NCI-H510A treated with DMSO at 0.1 percent for 48 hours (cell line): ENCODE data around the gene SUGP2.

Experiments used
- DNase-seq: peaks from one replicate; lab custom pipeline; 2025; lab: John Stamatoyannopoulos, UW

The SUGP2 gene

DNA sequence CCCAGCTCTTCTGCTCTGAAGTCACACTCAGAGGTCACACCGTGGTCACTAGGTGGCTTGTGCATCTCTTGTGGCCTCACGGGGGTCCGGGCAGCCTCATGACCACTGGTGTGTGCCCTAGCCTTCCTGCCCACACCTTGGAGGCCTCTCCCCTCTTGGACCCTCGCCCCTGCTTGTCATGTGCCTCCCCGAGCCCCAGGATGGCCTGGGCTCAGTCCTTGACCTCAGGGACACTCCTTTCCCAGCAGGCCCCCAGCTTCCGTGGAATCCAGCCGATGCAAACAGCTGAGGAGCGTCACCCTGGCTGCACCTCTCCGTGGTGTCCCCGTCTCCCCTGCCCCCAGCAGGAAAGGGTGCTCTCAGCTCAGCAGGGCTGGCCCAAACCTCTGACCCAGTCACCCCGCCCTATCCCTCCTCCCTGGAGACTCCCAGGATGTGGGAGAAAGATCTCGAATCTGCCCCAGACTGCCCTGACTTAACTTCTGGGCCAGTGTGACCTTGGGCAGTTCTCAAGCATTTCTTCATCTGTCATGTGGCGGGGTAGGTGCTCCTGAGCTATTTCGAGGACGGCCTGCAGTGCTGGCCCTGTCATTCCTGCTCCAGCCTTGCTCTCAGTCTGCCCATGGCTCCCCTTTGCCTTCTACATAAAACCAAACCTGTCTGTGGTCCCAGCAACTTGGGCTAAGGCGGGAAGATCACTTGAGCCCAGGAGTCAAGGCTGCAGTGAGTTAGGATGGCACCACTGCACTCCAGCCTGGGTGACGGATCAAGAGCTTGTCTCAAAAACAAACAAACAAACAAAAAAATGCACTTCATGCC, 25.9 kb upstream of the SUGP2 start:
- DNase-seq, result no peak

DNA sequence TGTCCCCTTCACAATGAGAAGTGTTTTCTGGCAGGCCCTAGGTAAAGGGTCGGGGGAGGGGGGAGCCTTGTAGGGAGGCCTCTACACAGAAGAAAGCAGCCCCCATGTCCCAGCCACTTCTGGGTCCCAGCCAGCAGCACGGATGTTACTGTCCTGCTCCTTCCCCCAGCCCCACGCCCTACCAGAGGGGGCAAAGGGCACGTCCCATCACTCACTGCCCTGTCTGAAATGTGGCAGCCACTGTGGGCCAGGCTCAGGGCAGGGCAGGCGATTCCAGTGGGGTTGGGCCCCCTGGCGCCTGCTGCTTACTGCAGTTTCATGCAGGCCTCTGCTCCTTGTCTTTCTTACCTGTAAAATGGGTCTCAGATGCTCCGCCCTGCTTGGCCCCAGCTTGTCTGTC, 24.4 kb upstream of the SUGP2 start:
- no peak for DNase-seq

DNA sequence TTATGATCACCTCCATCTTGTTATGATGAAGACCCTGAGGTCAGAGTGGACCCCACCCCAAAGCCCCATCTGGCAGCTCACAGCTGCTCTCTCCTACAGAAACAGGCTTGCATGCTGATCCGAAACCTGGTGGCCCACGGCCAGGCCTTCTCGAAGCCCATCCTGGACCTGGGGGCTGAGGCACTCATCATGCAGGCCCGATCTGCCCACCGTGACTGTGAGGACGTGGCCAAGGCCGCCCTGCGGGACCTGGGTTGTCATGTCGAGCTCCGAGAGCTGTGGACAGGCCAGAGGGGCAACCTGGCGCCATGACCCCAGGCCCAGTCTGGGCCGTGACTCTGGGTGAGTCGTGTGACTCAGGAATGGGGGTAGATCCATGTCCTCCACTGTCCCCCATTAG, 24.0 kb upstream of the SUGP2 start:
- DNase-seq, result no peak

DNA sequence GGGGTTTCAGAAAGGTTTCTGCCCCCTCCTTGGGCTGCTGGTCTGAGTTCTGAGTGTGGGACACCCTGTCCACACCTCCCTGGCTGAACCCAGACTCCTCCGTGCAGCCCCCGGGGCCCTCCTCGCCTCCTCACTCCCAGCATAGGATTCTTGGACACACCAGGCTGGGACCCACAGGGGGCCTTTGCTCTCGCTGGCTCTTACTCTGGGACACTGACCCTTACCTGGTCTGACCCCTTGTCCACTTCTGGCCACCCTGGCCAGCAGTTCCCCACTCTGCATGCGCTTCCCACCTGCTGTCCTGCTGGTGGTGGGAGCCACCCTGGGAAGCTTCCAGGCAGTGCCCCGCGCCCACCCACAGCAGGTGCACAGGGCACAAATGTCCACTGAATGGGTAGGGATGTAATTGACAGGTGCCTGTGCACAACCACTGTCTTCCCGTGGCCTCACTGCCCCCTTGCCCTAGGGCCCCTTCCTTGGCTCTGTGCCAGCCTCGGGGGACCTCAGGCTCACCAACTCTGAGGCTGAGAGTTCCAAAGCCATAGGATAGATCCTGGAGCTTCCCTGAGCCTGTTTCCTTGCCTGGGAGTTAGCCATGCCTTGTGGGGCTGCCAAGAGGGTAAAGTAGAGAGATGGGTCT, 23.4 kb upstream of the SUGP2 start:
- DNase-seq, result no peak

DNA sequence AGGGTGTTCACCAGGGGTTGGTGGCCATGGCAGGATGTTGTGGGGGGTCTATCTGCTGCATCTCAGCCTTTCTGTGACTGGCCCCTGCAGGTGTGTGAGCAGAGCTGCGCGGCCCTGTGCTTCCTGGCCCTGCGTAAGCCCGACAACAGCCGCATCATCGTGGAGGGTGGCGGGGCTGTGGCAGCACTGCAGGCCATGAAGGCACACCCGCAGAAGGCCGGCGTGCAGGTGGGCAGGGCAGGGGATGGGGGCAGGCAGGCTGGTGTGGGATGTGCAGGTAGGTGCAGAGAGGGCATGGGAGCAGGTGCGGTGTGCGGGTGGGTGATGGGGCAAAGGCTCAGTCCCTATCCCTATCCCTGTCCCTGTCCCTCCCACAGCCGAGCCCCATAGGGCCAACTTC, 22.4 kb upstream of the SUGP2 start:
- no peak for DNase-seq

DNA sequence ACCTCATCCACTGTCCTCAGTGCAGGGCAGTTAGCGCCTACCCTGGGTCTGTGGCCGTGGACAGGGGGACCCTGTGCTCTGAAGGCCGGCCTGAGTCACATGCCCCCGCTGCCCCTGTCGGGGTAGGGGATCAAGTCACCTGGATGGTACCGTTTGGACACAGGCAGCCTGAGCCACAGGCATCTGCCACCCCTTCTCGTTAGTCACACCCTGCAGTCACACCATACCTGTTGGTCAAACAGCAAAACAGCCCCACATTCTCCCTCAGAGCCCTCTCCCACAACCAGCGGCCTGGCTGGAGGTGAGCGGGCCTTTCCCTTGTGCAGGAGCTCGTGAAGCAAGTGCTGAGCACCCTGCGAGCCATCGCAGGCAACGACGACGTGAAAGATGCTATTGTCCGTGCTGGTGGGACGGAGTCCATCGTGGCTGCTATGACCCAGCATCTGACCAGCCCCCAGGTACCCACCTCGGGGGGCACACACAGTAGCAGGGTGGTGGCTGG, 21.7 kb upstream of the SUGP2 start:
- DNase-seq, result no peak

DNA sequence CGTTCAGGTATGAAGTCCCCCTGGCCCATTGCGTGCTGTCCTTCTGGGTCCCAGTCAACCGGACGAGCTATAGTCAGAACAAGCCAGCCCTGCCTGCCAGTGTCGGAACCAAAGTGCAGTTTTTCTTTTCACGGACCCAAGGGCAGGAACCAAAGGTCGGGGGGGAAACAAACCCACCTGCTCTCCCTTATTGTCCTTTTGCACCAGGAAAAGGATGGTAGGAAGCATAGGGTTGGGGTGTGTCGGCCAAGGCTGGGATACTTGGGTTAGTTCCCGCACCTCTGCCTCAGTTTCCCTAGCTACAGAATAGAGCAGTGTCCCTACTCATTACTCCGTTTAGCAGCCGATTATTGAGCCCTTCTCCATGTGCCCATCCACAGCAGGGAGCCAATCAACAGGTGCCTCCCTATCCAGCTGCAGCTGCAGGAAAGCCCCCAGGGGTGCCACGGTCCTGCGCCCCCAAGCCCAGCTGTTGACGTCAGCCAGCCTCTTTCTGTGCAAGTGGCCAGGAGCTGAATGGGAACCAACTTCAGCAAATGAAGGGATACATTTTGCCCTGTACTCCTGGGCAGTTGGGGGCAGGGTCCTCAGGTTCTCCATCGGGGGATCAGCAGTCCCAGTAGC, 21.1 kb upstream of the SUGP2 start:
- DNase-seq, result no peak

DNA sequence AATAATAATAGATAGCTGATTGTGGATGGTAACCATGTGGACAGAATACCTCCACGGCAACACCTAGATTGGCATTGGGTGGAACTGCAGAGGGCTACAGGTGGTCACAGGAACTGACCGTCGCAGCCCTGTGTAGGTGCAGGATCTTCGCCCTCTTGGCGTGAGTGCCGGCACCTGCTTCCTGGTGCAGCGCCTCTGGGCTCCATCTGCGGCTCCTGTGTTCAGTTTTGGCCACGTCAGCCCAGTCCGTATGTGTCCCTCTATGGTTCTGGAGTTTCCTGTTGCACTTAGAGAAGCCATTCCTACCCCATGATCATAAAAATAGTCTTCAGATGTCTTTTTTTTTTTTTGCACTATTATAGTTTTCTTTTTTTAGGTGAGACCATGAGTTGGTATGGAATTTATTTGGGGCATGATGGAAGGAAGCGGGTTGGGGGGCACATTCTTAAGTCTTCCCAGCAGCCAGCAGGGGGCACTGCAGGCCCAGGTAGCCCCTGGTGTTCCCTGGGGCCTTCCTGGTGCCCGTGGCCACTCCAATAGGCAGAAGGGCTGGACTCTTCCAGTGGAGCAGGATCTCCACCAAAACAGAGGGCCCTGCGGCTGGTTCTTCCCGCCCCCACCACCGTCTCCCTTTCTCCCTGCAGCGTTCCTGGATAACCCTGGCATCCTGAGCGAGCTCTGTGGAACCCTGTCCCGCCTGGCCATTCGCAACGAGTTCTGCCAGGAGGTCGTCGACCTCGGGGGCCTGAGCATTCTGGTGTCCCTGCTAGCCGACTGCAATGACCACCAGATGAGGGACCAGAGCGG, 20.4 kb upstream of the SUGP2 start:
- DNase-seq, result peak; percentile 14

DNA sequence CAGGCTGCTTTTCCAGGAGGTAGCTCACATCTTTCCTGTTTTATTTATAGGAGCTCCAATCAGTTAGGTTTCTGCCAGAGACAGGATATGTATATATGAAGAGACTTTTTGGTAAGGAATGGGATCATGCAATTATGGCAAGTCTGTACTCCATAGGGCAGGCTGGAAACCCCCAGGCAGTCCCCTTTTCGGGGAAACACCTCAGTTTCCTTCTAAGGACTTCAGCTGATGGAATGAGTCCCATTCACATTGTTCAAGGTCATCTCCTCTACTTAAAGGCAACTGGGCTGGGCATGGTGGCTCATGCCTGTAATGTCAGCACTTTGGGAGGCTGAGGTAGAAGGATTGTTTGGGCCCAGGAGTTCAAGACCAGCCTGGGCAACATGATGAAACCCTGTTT, 19.6 kb upstream of the SUGP2 start:
- DNase-seq, result no peak

DNA sequence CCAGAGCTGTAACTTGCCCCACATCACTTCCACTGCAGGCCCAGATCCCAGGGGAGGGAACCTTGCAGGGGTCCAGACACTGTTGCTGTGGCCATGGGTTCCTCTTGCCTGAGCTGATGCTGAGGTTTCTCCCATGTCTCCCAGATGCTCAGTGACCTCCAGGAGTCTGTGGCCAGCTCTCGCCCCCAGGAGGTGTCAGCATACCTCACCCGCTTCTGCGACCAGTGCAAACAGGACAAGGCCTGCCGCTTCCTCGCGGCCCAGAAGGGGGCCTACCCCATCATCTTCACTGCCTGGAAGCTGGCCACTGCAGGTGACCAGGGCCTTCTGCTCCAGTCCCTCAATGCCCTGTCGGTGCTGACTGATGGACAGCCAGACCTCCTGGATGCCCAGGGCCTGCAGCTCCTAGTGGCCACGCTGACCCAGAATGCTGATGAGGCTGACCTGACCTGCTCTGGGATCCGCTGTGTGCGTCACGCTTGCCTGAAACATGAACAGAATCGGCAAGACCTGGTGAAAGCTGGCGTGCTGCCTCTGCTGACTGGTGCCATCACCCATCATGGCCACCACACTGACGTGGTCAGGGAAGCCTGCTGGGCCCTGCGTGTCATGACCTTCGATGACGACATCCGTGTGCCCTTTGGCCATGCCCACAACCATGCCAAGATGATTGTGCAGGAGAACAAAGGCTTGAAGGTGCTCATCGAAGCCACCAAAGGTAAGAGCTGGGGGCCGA, 18.3 kb upstream of the SUGP2 start:
- DNase-seq, result no peak

DNA sequence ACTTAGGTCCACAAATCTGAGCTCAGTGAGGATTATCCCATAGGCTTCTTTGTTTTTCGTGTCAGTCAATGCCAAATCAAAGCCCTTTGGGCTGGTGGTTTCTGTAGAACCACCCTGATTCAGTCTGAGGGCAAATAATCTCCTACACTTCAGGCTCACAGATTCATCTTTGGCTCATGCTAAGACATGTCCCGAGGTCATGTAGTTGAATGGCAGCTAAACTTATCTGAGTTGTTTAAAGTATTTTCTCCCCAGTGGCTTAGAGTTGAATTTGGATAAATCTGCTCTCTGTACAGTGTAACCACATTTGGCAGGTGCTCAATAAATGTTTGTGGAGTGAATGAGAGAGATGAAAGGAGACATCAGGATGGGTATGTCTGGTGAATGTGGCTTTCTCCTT, 17.4 kb upstream of the SUGP2 start:
- no peak for DNase-seq

DNA sequence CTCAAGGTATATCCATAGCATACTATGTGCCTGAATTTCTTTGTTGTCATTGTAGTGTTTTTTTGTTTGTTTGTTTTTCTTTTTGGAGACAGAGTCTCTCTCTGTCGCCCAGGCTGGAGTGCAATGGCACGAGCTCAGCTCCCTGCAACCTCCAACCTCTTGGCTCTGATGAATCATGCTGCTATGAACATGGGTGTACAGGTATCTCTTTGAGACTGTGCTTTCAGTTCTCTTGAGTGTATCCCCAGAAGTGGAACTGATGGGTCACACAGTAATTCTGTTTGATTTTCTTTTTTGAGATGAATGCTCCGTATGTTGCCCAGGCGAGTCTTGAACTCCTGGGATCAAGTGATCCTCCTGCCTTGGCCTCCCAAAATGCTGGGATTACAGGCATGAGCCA, 16.8 kb upstream of the SUGP2 start:
- no peak for DNase-seq

DNA sequence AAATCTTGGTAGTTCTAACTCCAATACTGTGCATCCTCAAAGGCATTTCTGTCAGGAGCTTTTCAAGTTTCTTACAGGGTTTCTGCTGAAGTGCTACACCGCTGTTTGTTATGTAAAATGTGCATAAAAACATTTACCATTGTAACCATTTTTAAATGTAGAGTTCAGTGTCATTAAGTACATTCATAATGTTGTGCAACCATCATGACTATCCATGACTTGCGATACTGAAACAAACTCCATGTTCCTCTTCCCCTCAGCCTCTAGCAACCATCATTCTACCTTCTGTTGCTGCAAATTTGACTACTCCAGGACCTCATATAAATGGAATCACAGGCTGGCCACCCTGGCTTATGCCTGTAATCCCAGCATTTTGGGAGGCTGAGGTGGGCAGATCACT, 16.1 kb upstream of the SUGP2 start:
- DNase-seq, result no peak

DNA sequence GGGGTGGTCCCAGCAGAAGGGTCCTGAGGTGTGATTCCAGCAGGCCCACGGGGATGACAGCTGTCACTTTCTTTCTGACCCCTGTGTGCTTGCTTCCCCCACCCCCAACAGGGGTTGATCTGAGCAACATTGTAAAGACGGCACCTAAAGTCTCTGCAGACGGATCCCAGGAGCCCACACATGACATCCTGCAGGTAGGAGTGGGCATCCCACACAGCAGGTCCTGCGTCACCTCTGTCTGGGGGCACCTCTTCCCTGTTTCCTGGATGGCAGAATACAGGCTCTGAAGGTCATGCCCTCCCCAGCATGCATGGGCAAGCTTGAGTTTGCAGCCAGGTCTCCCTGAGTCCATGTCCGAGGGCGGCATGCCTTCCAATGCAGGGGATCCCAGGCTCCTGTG, 10.6 kb upstream of the SUGP2 start:
- DNase-seq, result no peak

DNA sequence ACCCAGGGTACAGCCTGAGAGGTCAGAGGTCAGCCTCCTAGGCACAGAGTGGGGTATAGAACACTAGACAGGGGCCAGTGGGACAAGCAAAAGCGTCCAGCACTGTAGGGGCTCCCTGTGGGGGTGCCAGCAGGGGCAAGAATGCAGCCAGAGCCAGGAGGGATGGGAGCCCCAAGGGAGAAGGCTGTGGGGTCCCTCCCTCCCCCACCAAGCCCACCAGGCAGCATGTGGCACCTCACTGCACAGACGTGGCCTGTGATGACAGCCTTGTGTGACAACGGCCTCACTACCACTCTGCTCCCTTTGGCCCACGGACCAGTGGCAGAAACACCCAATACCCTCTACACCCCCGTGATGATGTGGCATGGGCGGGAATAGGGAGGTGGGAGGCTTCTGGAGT, 10.2 kb upstream of the SUGP2 start:
- no peak for DNase-seq

DNA sequence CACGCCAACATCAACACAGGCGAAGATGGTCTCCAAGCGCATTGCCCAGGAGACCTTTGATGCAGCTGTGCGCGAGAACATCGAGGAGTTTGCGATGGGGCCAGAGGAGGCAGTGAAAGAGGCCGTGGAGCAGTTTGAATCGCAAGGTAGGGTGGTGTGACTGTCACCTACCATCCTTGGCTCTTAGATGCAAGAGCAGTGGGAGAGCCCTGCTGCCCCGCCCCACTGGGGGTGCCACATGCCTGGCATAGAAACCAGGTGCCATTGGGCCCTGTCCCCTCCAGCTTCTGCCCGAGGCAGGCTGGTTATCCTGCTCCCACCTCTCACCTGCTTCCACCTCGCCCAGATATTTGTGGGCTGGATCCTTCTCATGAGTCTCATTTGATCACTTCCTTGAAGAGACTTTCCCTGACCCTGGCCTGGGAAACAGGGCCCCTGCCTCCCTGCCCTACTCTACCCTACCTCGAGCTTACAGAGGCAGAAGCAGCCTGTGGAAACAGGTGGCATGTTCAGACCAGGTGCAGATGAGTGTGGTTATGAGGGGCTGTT, 9.5 kb upstream of the SUGP2 start:
- no peak for DNase-seq

DNA sequence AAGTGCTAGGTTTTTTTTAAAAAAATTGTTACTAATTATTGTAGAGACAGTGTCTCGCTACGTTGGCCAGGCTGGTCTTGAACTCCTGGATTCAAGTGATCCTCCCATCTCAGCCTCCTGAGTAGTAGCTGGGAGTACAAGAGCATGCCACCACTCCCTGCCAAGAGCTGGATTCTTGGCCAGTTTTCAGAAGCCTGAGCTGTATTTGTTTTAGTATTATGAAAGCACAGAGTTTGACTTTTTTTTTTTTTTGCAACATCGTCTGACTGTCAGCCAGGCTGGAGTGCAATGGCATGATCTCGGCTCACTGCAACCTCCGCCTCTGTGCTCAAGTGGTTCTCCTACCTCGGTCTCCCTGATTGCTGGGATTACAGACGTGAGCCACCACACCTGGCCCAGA, 7.1 kb upstream of the SUGP2 start:
- no peak for DNase-seq

DNA sequence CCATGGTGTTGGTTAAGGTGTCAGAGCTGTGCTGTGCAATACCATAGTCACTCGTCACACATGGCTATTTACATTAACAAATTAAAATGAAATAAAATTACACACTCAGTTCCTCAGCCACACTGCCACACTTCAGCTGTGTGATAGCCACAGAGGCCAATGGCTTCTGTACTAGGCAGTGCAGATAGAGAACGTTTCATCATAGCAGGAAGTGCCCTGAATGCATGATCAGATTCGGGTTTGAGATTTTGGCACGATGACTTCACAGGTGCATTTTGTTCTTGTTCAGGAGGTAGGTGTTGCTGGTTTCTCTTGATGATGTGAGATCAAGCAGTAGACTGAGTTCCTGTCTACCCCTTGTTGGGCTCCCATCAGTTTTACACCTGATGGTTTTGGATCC, 6.6 kb upstream of the SUGP2 start:
- no peak for DNase-seq

DNA sequence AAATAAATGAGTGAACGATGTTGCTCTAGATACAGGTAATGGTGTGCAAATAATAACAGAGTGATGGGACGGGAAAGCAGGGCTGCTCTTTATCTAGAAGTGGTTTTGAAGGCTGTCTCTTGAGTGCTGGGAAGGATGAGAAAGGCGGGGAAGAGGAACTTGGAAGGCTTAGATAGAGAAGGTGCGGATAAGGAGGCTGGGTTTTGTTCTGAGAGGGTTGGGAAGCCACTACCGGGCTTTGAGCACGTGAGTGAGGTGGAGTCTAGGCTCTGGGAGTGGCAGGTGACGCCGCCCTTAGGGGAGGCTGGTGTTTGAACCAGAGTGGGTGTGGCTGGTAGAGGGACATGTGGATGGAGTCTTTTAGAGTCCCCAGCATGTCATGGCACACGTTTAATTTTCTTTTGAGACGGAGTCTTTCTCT, 897 bp upstream of the SUGP2 start:
- peak; percentile 75 for DNase-seq

DNA sequence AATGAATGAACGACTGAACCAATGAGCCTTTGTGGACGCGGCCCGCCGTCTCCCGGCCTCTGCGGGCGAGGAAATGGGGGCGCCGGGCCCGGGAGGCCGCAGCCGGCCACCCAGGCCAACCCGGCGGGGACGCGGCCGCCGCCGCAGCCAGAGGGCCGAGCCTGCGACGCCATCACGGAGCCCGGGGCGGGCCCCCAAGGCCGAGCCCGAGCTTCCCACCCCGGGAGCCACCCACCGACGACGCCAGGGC, 216 bp downstream of the SUGP2 start:
- DNase-seq, result no peak

DNA sequence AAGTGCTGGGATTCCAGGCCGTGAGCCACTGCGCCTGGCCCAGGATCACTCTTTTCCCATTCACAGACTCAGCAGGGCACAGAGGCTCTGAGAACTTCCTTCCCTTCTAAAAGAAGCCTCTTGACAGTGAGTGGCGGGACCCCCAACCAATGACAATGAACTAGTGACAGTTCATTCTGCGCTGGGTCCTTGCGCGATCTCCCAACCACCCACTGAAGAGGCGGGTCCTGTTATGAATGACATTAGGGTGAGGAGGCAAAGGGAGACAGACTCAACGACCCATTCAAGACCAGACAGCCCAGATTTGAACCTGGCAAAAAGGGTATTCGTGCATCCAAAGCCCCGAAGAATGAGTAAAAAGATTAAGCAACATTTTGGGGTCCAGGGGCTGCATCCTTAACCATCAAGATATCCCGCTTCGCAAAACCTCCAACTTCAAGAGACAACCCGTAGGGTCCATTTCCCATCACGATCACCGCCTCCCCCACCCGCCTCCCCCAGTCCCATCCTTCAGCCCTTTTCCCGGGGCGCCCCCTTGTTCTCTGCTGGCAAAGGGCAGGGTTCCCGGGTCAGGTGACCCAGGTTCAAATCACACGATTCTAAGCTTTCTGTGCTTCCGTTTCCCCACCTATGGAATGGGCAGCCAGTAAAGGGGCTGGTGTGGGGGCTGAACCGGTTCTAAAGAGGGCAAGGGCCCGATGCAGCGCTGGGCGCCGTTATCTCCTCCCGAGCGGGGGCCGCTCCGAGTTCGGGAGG, 719 bp downstream of the SUGP2 start:
- peak; percentile 91 for DNase-seq
